Esophagus muscularis mucosa (tissue), 3 donors: Measurements from ENCODE around the gene AKAP11.

ENCODE experiments used
- POLR2A ChIP-seq: fragments of 450-650 bp; IDR thresholded peaks from one replicate; pipeline ENCODE4 v1.6.1; 2017; ENCODE audit warnings: antibody characterized with exemption, moderate library complexity, mild to moderate bottlenecking, low read depth
- POLR2AphosphoS5 ChIP-seq, 2 donors: sonication (generic); formaldehyde crosslinking; IDR thresholded peaks; one replicate each; pipeline ENCODE4 v1.6.1; 2017; ENCODE audit warnings: antibody characterized with exemption in 2 of 2
- TF ChIP-seq, protein P1 (sequence below), 3 experiments: fragments of 200-600 bp in 2 of 3; fragments of 450-650 bp in 1 of 3; sonication (generic) in 2 of 3; IDR thresholded peaks; one replicate each; pipeline ENCODE4 v1.5.1; 2017 to 2019; ENCODE audit warnings: antibody characterized with exemption in 3 of 3, mild to moderate bottlenecking in 2 of 3, moderate library complexity in 1 of 3

DNA sequence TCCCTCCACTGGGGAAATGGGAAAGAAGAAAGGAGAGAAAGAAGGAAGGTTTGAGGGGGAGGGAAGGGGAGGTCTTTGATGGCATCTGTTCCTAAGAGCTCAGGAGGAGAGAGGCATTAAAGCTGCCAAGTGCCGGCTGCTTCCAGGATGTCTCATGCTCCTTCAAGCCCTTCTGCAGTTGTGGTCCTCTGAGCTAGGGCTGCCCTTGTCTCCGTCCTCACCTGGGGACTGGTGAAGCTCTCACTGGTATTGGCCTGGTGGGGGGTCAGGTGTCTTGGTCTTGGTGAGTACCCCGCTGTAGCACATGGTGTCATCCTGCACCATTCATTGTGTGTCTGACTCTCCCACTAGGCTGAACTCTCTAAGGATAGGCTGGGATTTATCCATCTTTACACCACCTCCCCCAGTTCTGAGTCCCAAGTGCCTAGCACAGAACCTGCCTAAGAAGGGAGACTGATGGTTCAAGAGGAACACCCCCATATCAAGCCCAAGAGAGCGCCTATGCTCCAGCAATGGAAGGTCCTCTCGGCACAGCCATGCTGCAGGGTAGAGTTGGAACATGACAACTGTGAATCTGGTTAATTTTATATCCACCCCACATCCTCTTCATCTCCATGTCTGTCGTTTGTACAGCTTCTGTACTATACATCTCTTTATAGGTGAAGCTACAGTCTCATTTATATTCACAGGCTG is 83.7 kb downstream of the AKAP11 start:
- TF ChIP-seq, protein P1, sequence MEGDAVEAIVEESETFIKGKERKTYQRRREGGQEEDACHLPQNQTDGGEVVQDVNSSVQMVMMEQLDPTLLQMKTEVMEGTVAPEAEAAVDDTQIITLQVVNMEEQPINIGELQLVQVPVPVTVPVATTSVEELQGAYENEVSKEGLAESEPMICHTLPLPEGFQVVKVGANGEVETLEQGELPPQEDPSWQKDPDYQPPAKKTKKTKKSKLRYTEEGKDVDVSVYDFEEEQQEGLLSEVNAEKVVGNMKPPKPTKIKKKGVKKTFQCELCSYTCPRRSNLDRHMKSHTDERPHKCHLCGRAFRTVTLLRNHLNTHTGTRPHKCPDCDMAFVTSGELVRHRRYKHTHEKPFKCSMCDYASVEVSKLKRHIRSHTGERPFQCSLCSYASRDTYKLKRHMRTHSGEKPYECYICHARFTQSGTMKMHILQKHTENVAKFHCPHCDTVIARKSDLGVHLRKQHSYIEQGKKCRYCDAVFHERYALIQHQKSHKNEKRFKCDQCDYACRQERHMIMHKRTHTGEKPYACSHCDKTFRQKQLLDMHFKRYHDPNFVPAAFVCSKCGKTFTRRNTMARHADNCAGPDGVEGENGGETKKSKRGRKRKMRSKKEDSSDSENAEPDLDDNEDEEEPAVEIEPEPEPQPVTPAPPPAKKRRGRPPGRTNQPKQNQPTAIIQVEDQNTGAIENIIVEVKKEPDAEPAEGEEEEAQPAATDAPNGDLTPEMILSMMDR (IDR thresholded peaks at IDR 0.05), result no peak
- no peak for TF ChIP-seq POLR2A
- no peak for TF ChIP-seq POLR2AphosphoS5 (IDR thresholded peaks at IDR 0.05)
